K562 (cell line): ENCODE measurements around the gene RGS7.

Experiments
- NFYB ChIP-seq: IDR thresholded peaks from 2 replicates; pipeline ENCODE4 v1.6.1; 2011; ENCODE audit warnings: mild to moderate bottlenecking, moderate library complexity; ENCODE audit not compliant: insufficient read length; ENCODE audit errors: extremely low read depth
- TF ChIP-seq, protein P1 (sequence below), 3 experiments: IDR thresholded peaks in 2 of 3; conservative IDR thresholded peaks in 1 of 3; 2 replicates each; pipeline ENCODE4 v1.5.1; 2011 to 2012; ENCODE audit warnings: low read length in 3 of 3, mild to moderate bottlenecking in 3 of 3, control low read depth in 2 of 3, improper control_type of control experiment in 1 of 3, inconsistent platforms in 1 of 3, low read depth in 1 of 3, mixed read lengths in 1 of 3, moderate library complexity in 1 of 3; ENCODE audit not compliant: insufficient read depth in 2 of 3

DNA sequence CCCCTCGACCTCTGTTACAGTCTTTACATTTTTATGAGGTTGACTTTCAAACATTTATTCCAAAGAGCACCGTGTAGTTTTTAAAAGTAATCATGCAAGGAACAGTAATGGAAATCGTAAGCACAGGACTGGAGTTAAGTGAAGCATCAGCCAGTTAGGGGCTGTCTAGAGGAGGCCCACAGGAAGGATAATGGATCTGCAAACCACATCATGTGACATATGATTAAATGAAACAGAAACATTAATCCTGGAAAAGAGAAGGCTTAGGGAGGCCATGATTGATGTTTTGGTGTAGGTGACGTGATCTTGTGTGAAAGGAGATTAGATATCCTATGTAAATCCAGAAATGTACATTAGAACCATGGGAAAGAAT, 25.0 kb downstream of the RGS7 start:
- TF ChIP-seq, protein P1, sequence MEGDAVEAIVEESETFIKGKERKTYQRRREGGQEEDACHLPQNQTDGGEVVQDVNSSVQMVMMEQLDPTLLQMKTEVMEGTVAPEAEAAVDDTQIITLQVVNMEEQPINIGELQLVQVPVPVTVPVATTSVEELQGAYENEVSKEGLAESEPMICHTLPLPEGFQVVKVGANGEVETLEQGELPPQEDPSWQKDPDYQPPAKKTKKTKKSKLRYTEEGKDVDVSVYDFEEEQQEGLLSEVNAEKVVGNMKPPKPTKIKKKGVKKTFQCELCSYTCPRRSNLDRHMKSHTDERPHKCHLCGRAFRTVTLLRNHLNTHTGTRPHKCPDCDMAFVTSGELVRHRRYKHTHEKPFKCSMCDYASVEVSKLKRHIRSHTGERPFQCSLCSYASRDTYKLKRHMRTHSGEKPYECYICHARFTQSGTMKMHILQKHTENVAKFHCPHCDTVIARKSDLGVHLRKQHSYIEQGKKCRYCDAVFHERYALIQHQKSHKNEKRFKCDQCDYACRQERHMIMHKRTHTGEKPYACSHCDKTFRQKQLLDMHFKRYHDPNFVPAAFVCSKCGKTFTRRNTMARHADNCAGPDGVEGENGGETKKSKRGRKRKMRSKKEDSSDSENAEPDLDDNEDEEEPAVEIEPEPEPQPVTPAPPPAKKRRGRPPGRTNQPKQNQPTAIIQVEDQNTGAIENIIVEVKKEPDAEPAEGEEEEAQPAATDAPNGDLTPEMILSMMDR (IDR thresholded peaks at IDR 0.05 in 2 of 3, conservative IDR thresholded peaks at IDR 0.05 in 1 of 3; ENCODE audit: insufficient read depth in 2 of 3, low read depth in 1 of 3, low read length in 3 of 3), result no peak
- TF ChIP-seq NFYB, result no peak
